SH-SY5Y (cell line): Measurements from ENCODE around the gene HINT1.

Source experiments
- GATA2 ChIP-seq: IDR thresholded peaks from 2 replicates; pipeline ENCODE4 v1.6.1; 2011; ENCODE audit warnings: mild to moderate bottlenecking, low read depth, low read length
- GATA3 ChIP-seq: IDR thresholded peaks from 2 replicates; pipeline ENCODE4 v1.6.1; 2011; ENCODE audit warnings: low read depth, mild to moderate bottlenecking, low read length, moderate library complexity

DNA sequence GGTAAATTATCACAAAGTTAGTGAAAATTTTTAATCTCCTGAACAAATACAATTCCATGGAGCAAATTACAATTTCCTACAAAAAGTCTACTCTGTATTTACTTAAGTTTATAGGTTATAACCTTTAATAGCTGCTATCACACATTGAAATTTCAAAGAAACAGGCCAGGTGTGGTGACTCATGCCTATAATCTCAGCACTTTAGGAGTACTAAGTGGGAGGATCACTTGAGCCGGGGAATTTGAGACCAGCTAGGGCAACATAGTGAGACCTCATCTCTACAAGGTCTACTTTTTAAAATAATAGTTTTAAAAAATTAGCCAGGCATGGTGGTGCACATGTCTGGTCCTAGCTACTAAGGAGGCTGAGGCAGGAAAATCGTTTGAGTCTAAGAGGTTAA lies 50.3 kb downstream of the HINT1 start:
- TF ChIP-seq GATA3 (no peak), GATA2 (no peak)
